ENCODE results near the gene TCF4. TPM values are rescaled to one million over a fixed set of nuclear protein-coding genes. Genes with fewer than 3 reads are reported as not detected.

Gene TCF4
- total and polyA plus RNA-seq, 8 donors: 99.1 to 165 (median 138) TPM

GRCh38 chr18:55321265-55322177 lies 266.5 kb downstream of the TCF4 start:
- TF ChIP-seq CTCF (IDR thresholded peaks at IDR 0.05): no peak
- Histone ChIP-seq H3K27me3 (no peaks in the 10 kb centered on the region), H3K4me1 (peaks cover 0 to 30% of the 10 kb centered on the region in 2 donors), H3K27ac (peak overlapping the region; percentile 82 to 87), H3K9me3 (no peaks in the 10 kb centered on the region), H3K4me3 (peak overlapping the region; percentile 42 to 47), H3K36me3 (no peaks in the 10 kb centered on the region)
- DNase-seq: peak; percentile 91 to 94 (median 93)
- ATAC-seq: peak; percentile 93
- intact Hi-C loops (cut with DNase I): no loop called here

GRCh38 chr18:55320424-55321264 lies 267.3 kb downstream of the TCF4 start:
- Histone ChIP-seq H3K27me3 (no peaks in the 10 kb centered on the region), H3K4me3 (peak overlapping the region; percentile 42 to 47), H3K36me3 (no peaks in the 10 kb centered on the region), H3K4me1 (peaks cover 0 to 33% of the 10 kb centered on the region in 2 donors), H3K9me3 (no peaks in the 10 kb centered on the region), H3K27ac (peak overlapping the region; percentile 82 to 87)
- DNase-seq (no peak), ATAC-seq (no peak)
- intact Hi-C loops (cut with DNase I): no loop called here
- TF ChIP-seq CTCF (IDR thresholded peaks at IDR 0.05): no peak

- H3K4me3 ChIP-seq: peak overlapping the region; percentile 2 to 47
- DNase-seq (no peak), ATAC-seq (no peak)
- peak overlapping the region; percentile 82 to 87 for H3K27ac ChIP-seq
- peaks cover 0 to 33% of the 10 kb centered on the region in 2 donors for H3K4me1 ChIP-seq
- no peaks in the 10 kb centered on the region for H3K36me3 ChIP-seq
- TF ChIP-seq CTCF (IDR thresholded peaks at IDR 0.05): no peak
- no peaks in the 10 kb centered on the region for H3K9me3 ChIP-seq
- H3K27me3 ChIP-seq: no peaks in the 10 kb centered on the region
- intact Hi-C loops (cut with DNase I): no loop called here
Observed at GRCh38 chr18:55319459-55320193, 268.4 kb downstream of the TCF4 start.

- intact Hi-C loops (cut with DNase I): no loop called here
Observed at GRCh38 chr18:55318951-55319441, 269.0 kb downstream of the TCF4 start.

More at GRCh38 chr18:55318951-55319441, 269.0 kb downstream of the TCF4 start:
- Histone ChIP-seq H3K36me3 (no peaks in the 10 kb centered on the region), H3K27me3 (no peaks in the 10 kb centered on the region), H3K27ac (peak overlapping the region; percentile 82 to 87), H3K9me3 (no peaks in the 10 kb centered on the region), H3K4me1 (peaks cover 0 to 33% of the 10 kb centered on the region in 2 donors), H3K4me3 (peak overlapping the region in 1 of 2 donors; percentile 47)
- DNase-seq (no peak), ATAC-seq (no peak)
- no peak for TF ChIP-seq CTCF (IDR thresholded peaks at IDR 0.05)

Measured in left lung (tissue), 10 donors.